Globus pallidus (tissue), 1 donor: ENCODE data around the gene AKAP13.
A peak's percentile ranks its signal among the peaks of the same experiment; 100 is the strongest.
"Not testable (repeated sequence)": the region's sequence is repeated elsewhere in the genome, so short reads cannot be mapped to it uniquely, and the experiment has no call there.

Source experiments
- DNase-seq: peaks from one replicate; pipeline ENCODE4 v3.0.0-alpha.2; 2015; ENCODE audit warnings: low spot score

Gene AKAP13

DNA sequence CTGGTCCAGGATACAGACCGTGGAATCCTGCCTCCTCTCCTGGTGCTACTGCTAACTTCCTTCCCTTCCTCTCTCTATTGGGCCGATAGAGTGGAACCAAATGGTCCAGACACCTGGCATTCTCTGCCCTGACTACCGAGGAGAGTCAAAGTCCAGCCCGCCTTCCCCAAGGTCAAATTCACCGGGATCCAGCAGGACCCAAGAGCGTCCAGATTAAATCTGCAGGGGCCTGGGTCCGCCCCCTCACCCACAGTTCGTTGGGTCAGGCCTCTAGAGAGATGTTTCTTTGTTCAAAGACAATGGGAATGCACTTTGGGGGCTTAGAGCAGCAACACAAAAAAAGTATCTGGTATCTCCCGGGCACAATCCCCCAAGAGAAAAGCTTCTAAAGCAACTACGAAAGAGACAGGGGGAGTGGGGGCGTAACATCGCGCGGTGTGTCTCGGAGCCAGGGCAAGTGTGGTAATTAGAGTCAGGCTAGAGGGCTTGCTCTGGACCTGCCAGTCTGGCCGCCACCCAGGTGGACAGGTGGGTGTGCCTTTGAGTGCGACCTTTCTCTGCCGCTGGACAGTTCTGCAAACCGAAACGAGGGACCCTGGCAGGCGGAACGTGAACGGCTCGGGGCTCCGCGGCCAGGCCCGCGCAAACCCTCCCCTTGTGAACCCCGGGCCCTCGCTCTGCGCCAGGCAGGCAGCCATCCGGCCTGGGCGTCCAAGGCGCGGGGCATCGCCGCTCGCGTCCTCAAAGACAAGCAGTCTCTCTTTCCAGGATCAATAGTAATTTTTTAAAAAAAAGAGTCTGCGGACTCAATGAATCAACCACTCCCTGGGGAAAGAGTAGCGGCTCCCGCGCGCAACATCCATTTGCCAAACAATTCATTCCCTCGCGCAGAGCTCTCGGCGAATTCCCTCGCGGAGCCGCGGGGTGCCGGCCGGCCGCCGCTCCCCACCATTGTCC, 413.5 kb downstream of the AKAP13 start:
- no peak for DNase-seq

GRCh38 chr15:85794598-85795336, 414.4 kb downstream of the AKAP13 start, which contains the start of gene KLHL25:
TSS of gene KLHL25 (minus strand) at chr15:85794925. CDS start at chr15:85769810, 25,115 bp downstream.
- peak; percentile 96 for DNase-seq

GRCh38 chr15:85795337-85796305, 415.2 kb downstream of the AKAP13 start:
- DNase-seq = no peak

DNA sequence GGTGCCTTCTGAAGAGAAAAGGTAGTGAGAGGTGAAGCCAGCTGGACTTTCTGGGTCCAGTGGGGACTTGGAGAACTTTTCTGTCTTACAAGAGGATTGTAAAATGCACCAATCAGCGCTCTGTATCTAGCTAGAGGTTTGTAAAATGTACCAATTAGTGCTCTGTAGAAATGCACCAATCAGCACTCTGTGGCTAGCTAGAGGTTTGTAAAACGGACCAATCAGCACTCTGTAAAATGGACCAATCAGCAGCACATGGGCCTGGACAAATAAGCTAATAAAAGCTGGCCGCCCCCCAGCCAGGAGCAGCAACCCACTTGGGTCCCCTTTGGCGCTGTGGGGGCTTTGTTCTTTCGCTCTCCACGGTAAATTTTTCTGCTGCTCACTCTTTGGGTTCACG, 416.0 kb downstream of the AKAP13 start:
- not testable (repeated sequence) for DNase-seq
